ENCODE results near the gene MEGF6. TPM values are rescaled to one million over a fixed set of nuclear protein-coding genes. Genes with fewer than 3 reads are reported as not detected.
A peak's percentile ranks its signal among the peaks of the same experiment; 100 is the strongest.

MEGF6 gene
- total RNA-seq, 4 donors from 2014 or later: 66.7 to 120 (median 74.5) TPM

GRCh38 chr1:3472906-3473305 is 138.4 kb downstream of the MEGF6 start:
- DNase-seq (ENCODE audit: low spot score in 2 of 2): no peak
- no peaks in the 10 kb centered on the region for H3K27me3 ChIP-seq
- H3K4me3 ChIP-seq: no peak overlapping the region
- H3K9me3 ChIP-seq: no peaks in the 10 kb centered on the region
- no peaks in the 10 kb centered on the region for H3K36me3 ChIP-seq
- H3K27ac ChIP-seq: no peak overlapping the region
- 73% methylated on average over 4 of the region's 17 CpGs for WGBS
- TF ChIP-seq EP300 (IDR thresholded peaks at IDR 0.05) (no peak), POLR2A (IDR thresholded peaks at IDR 0.05) (no peak), POLR2AphosphoS5 (IDR thresholded peaks at IDR 0.05) (no peak)
- TF ChIP-seq, protein P1, sequence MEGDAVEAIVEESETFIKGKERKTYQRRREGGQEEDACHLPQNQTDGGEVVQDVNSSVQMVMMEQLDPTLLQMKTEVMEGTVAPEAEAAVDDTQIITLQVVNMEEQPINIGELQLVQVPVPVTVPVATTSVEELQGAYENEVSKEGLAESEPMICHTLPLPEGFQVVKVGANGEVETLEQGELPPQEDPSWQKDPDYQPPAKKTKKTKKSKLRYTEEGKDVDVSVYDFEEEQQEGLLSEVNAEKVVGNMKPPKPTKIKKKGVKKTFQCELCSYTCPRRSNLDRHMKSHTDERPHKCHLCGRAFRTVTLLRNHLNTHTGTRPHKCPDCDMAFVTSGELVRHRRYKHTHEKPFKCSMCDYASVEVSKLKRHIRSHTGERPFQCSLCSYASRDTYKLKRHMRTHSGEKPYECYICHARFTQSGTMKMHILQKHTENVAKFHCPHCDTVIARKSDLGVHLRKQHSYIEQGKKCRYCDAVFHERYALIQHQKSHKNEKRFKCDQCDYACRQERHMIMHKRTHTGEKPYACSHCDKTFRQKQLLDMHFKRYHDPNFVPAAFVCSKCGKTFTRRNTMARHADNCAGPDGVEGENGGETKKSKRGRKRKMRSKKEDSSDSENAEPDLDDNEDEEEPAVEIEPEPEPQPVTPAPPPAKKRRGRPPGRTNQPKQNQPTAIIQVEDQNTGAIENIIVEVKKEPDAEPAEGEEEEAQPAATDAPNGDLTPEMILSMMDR (IDR thresholded peaks at IDR 0.05): no peak
- peaks cover 38% of the 10 kb centered on the region for H3K4me1 ChIP-seq

- no peaks in the 10 kb centered on the region for H3K27me3 ChIP-seq
- no peaks in the 10 kb centered on the region for H3K9me3 ChIP-seq
- no peak for DNase-seq (ENCODE audit: low spot score in 2 of 2)
- no peak for TF ChIP-seq POLR2A (IDR thresholded peaks at IDR 0.05)
- TF ChIP-seq EP300 (IDR thresholded peaks at IDR 0.05): no peak
- no peaks in the 10 kb centered on the region for H3K36me3 ChIP-seq
- H3K4me1 ChIP-seq: peaks cover 44% of the 10 kb centered on the region
- no peak overlapping the region for H3K4me3 ChIP-seq
- WGBS: 88% methylated on average over 14 of the region's 25 CpGs
- H3K27ac ChIP-seq: no peak overlapping the region
These were observed 139.0 kb downstream of the MEGF6 start for GRCh38 chr1:3472088-3472850.

DNA sequence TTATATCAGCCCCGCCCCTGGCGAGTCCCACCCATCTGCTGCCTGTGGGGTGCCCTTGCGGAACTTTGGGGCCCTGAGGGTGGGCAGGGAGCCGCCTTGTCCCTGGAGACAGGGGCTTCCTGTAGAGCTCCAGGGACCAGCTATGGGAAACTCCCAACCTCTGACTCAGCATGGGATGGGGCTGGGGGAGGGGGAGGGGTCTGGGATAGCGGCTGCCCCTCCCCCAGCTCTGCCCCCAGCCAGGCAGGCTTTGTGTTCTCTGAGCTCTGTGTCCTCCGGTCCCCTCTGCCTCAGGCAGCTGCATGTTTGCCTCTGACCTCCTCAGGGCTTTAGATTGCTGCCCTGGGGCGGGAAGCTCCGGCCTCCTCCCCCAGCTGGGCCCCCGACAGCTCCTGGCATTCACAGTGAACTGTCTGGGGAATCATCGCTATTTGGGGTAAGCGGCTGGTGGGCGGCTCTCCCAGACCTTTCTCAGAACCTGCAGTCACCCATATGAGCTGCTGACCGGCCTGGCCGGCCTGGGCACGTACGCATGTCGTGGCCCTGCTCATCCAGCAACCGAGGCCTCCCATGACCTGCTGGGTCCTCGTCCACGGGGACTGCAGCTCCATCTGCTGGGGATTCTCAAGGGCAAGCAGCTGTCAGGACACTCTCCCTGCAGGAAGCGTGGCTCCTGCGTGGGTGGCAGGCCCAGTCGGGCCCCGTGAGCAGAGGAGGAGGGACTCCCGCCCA is 139.8 kb downstream of the MEGF6 start:
- no peaks in the 10 kb centered on the region for H3K9me3 ChIP-seq
- no peaks in the 10 kb centered on the region for H3K27me3 ChIP-seq
- DNase-seq (ENCODE audit: low spot score in 2 of 2): no peak
- no peak for TF ChIP-seq POLR2A (IDR thresholded peaks at IDR 0.05)
- TF ChIP-seq, protein P1 (IDR thresholded peaks at IDR 0.05): peak in 1 of 2 donors; percentile 28
- no peak for TF ChIP-seq EP300 (IDR thresholded peaks at IDR 0.05)
- no peak overlapping the region for H3K4me3 ChIP-seq
- WGBS: no CpG with 5 or more reads among the region's 25 CpGs
- no peak overlapping the region for H3K27ac ChIP-seq
- peaks cover 52% of the 10 kb centered on the region for H3K4me1 ChIP-seq
- H3K36me3 ChIP-seq: no peaks in the 10 kb centered on the region

DNA sequence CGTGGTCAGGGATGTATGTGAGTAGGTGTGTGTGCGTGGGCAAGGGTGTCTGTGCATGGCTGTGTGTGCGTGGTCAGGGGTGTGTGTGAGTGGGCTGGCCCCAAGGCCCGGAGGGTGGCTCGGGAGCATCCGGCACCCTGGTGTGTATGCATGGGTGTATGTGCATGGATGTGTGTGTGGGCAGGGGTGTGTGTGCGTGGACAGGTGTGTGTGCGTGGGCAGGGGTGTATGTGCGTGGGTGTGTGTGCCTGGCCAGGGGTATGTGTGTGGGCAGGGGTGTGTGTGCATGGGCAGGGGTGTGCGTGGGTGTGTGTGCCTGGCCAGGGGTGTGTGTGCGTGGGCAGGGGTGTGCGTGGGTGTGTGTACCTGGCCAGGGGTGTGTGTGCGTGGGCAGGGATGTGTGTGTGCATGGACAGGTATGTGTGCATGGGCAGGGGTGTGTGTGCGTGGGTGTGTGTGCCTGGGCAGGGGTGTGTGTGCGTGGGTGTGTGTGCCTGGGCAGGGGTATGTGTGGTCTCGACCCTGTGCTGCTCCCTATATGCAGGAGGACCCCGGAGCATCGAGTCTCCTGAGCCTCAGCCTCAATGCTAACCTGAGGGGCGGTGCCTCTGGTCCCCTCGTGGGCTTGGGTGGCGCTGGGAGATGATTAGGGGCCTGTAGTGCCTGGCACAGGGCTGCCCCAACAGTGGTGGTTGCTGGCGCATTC is 140.5 kb downstream of the MEGF6 start:
- Histone ChIP-seq H3K4me1 (peaks cover 54% of the 10 kb centered on the region), H3K4me3 (no peak overlapping the region)

DNA sequence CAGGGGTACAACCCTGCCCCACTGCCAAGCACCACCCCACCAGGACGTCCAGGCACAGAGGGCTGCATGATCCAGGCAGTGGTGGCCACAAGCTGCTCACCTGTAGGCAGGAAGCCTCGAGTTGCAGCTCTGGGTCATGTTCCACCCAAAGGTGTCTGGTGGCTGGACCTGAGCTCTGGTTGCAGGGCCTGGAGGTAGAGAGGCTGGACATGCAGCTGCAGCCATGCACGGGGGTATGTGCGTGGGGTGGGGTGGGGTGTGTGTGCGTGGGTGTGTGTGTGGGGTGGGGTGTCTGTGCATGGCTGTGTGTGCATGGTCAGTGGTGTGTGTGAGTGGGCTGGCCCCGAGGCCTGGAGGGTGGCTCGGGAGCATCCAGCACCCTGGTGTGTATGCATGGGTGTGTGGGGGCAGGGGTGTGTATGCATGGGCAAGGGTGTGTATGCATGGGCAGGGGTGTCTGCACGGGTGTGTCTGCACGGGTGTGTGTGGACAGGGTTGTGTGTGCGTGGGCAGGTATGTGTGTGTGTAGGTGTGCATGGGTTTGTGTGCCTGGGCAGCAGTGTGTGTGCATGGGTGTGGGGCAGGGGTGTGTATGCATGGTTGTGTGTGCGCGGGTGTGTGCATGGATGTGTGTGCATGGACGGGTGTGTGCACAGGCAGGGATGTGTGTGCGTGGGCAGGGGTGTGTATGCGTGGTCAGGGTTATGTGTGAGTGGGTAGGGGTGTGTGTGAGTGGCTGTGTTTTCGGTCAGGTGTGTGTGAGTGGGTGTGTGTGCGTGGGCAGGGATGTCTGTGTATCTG is 141.3 kb downstream of the MEGF6 start:
- Histone ChIP-seq H3K27me3 (no peaks in the 10 kb centered on the region), H3K27ac (no peak overlapping the region), H3K4me1 (peaks cover 62% of the 10 kb centered on the region), H3K36me3 (no peaks in the 10 kb centered on the region), H3K4me3 (no peak overlapping the region), H3K9me3 (no peaks in the 10 kb centered on the region)
- 81% methylated on average over 14 of the region's 17 CpGs for WGBS
- TF ChIP-seq EP300 (IDR thresholded peaks at IDR 0.05) (no peak), POLR2A (IDR thresholded peaks at IDR 0.05) (no peak), POLR2AphosphoS5 (IDR thresholded peaks at IDR 0.05) (no peak)
- TF ChIP-seq, protein P1 (IDR thresholded peaks at IDR 0.05): no peak
- no peak for DNase-seq (ENCODE audit: low spot score in 2 of 2)

More for the DNA sequence above, 140.5 kb downstream of the MEGF6 start:
- H3K27ac ChIP-seq: no peak overlapping the region
- WGBS: 74% methylated on average over 20 of the region's 22 CpGs
- no peak for DNase-seq (ENCODE audit: low spot score in 2 of 2)
- TF ChIP-seq POLR2A (IDR thresholded peaks at IDR 0.05): no peak
- no peak for TF ChIP-seq EP300 (IDR thresholded peaks at IDR 0.05)
- TF ChIP-seq POLR2AphosphoS5 (IDR thresholded peaks at IDR 0.05): no peak
- TF ChIP-seq, protein P1 (IDR thresholded peaks at IDR 0.05): no peak
- H3K27me3 ChIP-seq: no peaks in the 10 kb centered on the region
- no peaks in the 10 kb centered on the region for H3K9me3 ChIP-seq
- no peaks in the 10 kb centered on the region for H3K36me3 ChIP-seq

Measured in suprapubic skin (tissue), 4 donors.